HL-60 (cell line): ENCODE data around the gene NR2F2.

Source experiments
- GABPA ChIP-seq: IDR thresholded peaks from 2 replicates; pipeline ENCODE4 v1.6.1; 2012; ENCODE audit warnings: low read depth
- POLR2AphosphoS5 ChIP-seq: IDR thresholded peaks from 2 replicates; pipeline ENCODE4 v1.6.1; 2012; ENCODE audit warnings: low read depth
- SPI1 ChIP-seq: IDR thresholded peaks from 2 replicates; pipeline ENCODE4 v1.6.1; 2012; ENCODE audit warnings: low read depth, mild to moderate bottlenecking, borderline replicate concordance
- TF ChIP-seq, protein P1 (sequence below): IDR thresholded peaks from one replicate; pipeline ENCODE4 v1.5.1; 2011; ENCODE audit warnings: low read length, control low read depth, inconsistent platforms; ENCODE audit not compliant: insufficient read depth
- TF ChIP-seq, protein P2 (sequence below): IDR thresholded peaks from 2 replicates; pipeline ENCODE4 v1.6.1; 2012; ENCODE audit warnings: low read depth; ENCODE audit not compliant: insufficient replicate concordance

DNA sequence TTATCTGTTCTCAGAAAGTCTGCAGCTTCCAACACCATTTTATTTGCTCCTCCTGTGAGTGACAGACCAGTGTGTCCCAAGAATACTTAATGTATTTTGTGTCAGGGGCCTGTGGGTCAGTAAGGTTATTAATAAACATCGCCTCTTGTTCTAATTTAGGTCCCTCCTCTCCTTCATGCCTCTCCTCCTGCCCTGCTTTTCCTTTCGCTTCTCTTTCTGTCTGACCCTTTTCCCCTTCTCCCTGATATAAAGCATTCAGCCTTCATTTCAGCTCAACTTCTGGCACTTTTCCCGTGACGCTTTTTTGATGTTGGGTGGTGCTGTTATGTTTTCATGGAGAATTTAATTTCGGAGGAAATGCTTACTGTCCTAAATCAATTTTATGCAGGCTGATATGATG, 29.7 kb upstream of the NR2F2 start:
- TF ChIP-seq, protein P1, sequence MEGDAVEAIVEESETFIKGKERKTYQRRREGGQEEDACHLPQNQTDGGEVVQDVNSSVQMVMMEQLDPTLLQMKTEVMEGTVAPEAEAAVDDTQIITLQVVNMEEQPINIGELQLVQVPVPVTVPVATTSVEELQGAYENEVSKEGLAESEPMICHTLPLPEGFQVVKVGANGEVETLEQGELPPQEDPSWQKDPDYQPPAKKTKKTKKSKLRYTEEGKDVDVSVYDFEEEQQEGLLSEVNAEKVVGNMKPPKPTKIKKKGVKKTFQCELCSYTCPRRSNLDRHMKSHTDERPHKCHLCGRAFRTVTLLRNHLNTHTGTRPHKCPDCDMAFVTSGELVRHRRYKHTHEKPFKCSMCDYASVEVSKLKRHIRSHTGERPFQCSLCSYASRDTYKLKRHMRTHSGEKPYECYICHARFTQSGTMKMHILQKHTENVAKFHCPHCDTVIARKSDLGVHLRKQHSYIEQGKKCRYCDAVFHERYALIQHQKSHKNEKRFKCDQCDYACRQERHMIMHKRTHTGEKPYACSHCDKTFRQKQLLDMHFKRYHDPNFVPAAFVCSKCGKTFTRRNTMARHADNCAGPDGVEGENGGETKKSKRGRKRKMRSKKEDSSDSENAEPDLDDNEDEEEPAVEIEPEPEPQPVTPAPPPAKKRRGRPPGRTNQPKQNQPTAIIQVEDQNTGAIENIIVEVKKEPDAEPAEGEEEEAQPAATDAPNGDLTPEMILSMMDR: no peak
- no peak for TF ChIP-seq GABPA
- TF ChIP-seq, protein P2, sequence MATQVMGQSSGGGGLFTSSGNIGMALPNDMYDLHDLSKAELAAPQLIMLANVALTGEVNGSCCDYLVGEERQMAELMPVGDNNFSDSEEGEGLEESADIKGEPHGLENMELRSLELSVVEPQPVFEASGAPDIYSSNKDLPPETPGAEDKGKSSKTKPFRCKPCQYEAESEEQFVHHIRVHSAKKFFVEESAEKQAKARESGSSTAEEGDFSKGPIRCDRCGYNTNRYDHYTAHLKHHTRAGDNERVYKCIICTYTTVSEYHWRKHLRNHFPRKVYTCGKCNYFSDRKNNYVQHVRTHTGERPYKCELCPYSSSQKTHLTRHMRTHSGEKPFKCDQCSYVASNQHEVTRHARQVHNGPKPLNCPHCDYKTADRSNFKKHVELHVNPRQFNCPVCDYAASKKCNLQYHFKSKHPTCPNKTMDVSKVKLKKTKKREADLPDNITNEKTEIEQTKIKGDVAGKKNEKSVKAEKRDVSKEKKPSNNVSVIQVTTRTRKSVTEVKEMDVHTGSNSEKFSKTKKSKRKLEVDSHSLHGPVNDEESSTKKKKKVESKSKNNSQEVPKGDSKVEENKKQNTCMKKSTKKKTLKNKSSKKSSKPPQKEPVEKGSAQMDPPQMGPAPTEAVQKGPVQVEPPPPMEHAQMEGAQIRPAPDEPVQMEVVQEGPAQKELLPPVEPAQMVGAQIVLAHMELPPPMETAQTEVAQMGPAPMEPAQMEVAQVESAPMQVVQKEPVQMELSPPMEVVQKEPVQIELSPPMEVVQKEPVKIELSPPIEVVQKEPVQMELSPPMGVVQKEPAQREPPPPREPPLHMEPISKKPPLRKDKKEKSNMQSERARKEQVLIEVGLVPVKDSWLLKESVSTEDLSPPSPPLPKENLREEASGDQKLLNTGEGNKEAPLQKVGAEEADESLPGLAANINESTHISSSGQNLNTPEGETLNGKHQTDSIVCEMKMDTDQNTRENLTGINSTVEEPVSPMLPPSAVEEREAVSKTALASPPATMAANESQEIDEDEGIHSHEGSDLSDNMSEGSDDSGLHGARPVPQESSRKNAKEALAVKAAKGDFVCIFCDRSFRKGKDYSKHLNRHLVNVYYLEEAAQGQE: no peak
- no peak for TF ChIP-seq POLR2AphosphoS5
- no peak for TF ChIP-seq SPI1
